ENCODE data around the gene USP9X.

USP9X gene

DNA sequence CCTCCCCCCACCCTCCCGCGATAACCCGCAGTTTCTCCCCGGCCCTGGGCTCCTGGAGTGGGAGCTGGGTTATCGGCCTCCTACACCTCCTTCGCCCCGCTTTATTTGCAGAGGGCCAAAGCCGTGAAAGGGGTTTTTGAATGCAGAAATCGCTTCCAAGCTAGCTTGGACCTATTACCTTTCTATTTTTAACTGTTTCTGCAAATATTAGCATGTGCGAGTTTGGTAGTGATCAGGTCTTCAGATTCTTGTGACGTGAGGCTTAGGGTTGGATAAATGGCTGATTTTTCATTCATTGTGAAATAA is 1.3 kb downstream of the USP9X start:
- TF ChIP-seq ZFX (IDR thresholded peaks at IDR 0.05; ENCODE audit: borderline replicate concordance) (no peak), CTCF (IDR thresholded peaks at IDR 0.05) (no peak)
- H3K27ac ChIP-seq, result peak overlapping the region; percentile 95

DNA sequence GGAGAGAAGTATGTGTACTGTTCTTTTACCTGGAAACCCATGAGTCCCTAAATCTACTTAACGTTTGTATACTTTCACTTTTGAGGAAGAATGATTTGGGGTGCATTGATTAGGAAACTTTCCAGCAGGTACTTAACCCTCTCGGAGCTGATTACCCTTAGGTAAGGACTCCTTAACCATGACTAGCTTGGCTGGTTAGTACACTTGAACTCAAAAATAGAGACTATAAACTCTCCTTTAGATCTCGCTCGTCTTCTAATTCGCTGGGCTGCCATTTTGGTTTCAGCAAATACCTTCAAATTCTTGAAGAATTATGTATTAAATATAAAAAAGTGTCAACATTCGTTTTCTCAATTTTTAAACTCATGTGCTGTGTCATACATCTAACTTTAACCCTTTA is 2.0 kb downstream of the USP9X start:
- H3K27ac ChIP-seq, result peak overlapping the region; percentile 95
- TF ChIP-seq ZFX (IDR thresholded peaks at IDR 0.05; ENCODE audit: borderline replicate concordance), result no peak
- no peak for TF ChIP-seq CTCF (IDR thresholded peaks at IDR 0.05)

GRCh38 chrX:41090568-41091238 is 5.5 kb downstream of the USP9X start:
- TF ChIP-seq ZFX (IDR thresholded peaks at IDR 0.05; ENCODE audit: borderline replicate concordance) (no peak), CTCF (IDR thresholded peaks at IDR 0.05) (no peak)
- H3K27ac ChIP-seq, result no peak overlapping the region

DNA sequence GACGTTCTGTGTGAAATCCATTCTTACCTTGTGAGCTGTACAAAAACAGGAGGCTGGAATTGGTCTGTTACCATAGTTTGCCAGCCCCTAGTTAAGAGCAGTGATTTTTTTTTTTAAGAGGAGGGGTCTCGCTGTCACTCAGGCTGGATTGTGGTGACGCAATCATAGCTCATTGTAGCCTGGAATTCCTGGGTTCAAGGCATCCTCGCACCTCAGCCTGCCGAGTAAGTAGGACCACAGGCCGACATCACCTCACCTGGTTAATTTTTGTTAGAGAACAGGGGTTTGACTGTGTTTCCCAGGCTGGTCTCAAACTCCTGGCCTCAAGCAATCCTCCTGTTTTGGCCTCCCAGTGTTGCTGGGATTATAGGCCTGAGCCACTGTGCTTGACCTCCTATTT is 7.5 kb downstream of the USP9X start:
- no peak for TF ChIP-seq CTCF (IDR thresholded peaks at IDR 0.05)
- no peak for TF ChIP-seq ZFX (IDR thresholded peaks at IDR 0.05; ENCODE audit: borderline replicate concordance)
- H3K27ac ChIP-seq, result no peak overlapping the region

- H3K27ac ChIP-seq, result no peak overlapping the region
Measured at GRCh38 chrX:41095174-41095573, 9.9 kb downstream of the USP9X start.

GRCh38 chrX:41095908-41096307 is 10.7 kb downstream of the USP9X start:
- TF ChIP-seq ZFX (IDR thresholded peaks at IDR 0.05; ENCODE audit: borderline replicate concordance), result no peak
- no peak for TF ChIP-seq CTCF (IDR thresholded peaks at IDR 0.05)
- no peak overlapping the region for H3K27ac ChIP-seq

More at GRCh38 chrX:41095174-41095573, 9.9 kb downstream of the USP9X start:
- no peak for TF ChIP-seq ZFX (IDR thresholded peaks at IDR 0.05; ENCODE audit: borderline replicate concordance)
- TF ChIP-seq CTCF (IDR thresholded peaks at IDR 0.05), result no peak

GRCh38 chrX:41096339-41096955 is 11.2 kb downstream of the USP9X start:
- H3K27ac ChIP-seq, result no peak overlapping the region
- TF ChIP-seq ZFX (IDR thresholded peaks at IDR 0.05; ENCODE audit: borderline replicate concordance), result no peak

Data from 22Rv1 (cell line).